ENCODE data around the gene VCL.

- TF ChIP-seq GATA3 (IDR thresholded peaks at IDR 0.05; ENCODE audit: low read depth, low read length) = no peak
- no peak for TF ChIP-seq GATA2 (IDR thresholded peaks at IDR 0.05; ENCODE audit: low read depth, low read length)
Observed at GRCh38 chr10:74081192-74081803, 83.4 kb downstream of the VCL start.

Data from SH-SY5Y (cell line).